Ectodermal cell (in vitro differentiated cells): ENCODE measurements around the gene SAFB2.

Source experiments
- H3K27ac ChIP-seq: 2 replicates; pipeline ENCODE4 v1.7.0; 2013; ENCODE audit warnings: mild to moderate bottlenecking, low read depth, low read length; ENCODE audit not compliant: insufficient read depth, poor library complexity, severe bottlenecking
- H3K27me3 ChIP-seq: 2 replicates; pipeline ENCODE4 v1.7.0; 2013; ENCODE audit warnings: mild to moderate bottlenecking, low read length; ENCODE audit not compliant: insufficient read depth, control insufficient read depth, poor library complexity, severe bottlenecking
- H3K36me3 ChIP-seq: one replicate; pipeline ENCODE4 v1.7.0; 2013; ENCODE audit warnings: low read length; ENCODE audit not compliant: control insufficient read depth, insufficient read depth
- H3K4me1 ChIP-seq: one replicate; pipeline ENCODE4 v1.7.0; 2013; ENCODE audit warnings: low read length; ENCODE audit not compliant: control insufficient read depth, insufficient read depth
- H3K4me3 ChIP-seq: 2 replicates; pipeline ENCODE4 v1.7.0; 2013; ENCODE audit warnings: low read depth, low read length, control low read depth; ENCODE audit not compliant: insufficient read depth
- H3K9me3 ChIP-seq: 2 replicates; pipeline ENCODE4 v1.7.0; 2013; ENCODE audit warnings: mild to moderate bottlenecking, low read length, moderate library complexity; ENCODE audit not compliant: control insufficient read depth
- WGBS, 2 experiments: methylation state at CpG; one replicate each; pipeline ENCODE4 v1.1.7; 2013; ENCODE audit warnings: missing lambda C conversion rate in 2 of 2; 5-methylcytosine and 5-hydroxymethylcytosine counted together

SAFB2 gene

GRCh38 chr19:5567970-5568407 is 54.6 kb downstream of the SAFB2 start:
- Histone ChIP-seq H3K9me3 (no peaks in the 10 kb centered on the region), H3K27me3 (peaks cover 28% of the 10 kb centered on the region), H3K4me1 (no peaks in the 10 kb centered on the region), H3K36me3 (no peaks in the 10 kb centered on the region), H3K4me3 (peak overlapping the region; percentile 35), H3K27ac (no peak overlapping the region)
- WGBS, 2 experiments, result 21 to 23% methylated on average over 40 of the region's 40 CpGs

- Histone ChIP-seq H3K4me3 (peak within 1 kb of the TSS; percentile 35), H3K9me3 (no peaks in the 10 kb centered on the region), H3K27me3 (peaks cover 28% of the 10 kb centered on the region), H3K27ac (no peak within 1 kb of the TSS), H3K36me3 (no peaks in the 10 kb centered on the region), H3K4me1 (no peaks in the 10 kb centered on the region)
- WGBS, 2 experiments, result 7 to 8% methylated on average over 63 of the region's 63 CpGs
These were observed 55.1 kb downstream of the SAFB2 start, which contains the start of gene TINCR for GRCh38 chr19:5567360-5567969. Gene TINCR (minus strand): TSS chr19:5567953.

DNA sequence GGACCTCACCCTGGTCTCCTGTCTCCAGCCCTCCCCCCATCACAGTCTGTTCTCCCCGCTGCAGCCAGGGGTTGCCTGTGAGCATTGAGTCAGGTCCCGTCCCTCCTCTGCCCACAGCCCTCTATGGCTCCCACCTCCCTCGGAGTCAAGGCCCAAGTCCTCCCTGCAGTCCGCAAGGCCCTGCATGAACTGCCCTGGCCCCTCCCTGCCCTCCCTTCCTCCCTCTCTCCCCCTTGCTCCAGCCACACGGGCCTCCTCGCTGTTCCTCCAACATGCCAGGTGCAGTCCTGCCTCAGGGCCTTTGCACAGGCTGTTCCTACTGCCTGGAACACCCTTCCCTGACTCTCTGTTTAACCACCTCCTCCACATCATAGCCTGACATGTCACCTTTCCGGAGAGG is 57.6 kb downstream of the SAFB2 start:
- 79% methylated on average over 7 of the region's 7 CpGs for WGBS, 2 experiments
- H3K27me3 ChIP-seq, result peaks cover 28% of the 10 kb centered on the region

DNA sequence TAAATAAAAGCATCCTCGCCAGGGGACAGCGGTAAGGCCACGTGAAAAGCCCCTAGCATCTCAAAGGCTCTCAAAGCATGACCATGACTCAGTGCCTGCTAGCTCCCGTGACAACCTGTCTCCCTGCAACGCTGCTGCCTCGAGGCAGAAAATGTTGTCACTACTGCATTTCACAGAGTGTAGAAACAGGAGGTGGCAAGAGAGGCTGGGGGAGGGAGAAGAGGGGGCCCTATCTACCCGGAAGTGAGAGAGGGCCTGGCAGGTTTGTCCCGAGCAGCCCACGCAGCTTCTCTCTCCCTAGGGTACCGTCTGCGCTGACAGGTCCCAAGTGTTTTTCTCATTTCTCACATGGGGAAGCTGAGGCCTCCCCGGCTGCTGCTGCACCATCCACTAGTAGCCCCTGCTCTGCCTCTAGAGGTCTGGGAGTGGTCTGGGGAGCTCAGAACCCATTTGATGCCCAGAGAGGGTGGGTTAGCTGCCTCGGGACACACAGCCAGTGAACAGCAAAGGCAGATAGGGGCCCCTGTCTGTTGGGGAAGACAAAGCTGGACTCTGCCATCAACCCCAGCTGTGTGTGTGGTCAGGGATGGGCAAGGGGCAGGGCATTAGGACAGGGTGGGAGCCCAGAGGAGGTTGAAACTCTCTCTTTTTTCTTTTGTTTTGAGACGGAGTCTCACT is 58.5 kb downstream of the SAFB2 start:
- peaks cover 28% of the 10 kb centered on the region for H3K27me3 ChIP-seq

More for the DNA sequence above, 57.6 kb downstream of the SAFB2 start:
- Histone ChIP-seq H3K4me1 (peaks cover 11% of the 10 kb centered on the region), H3K9me3 (no peaks in the 10 kb centered on the region), H3K36me3 (no peaks in the 10 kb centered on the region), H3K27ac (no peak overlapping the region), H3K4me3 (no peak overlapping the region)

GRCh38 chr19:5563008-5563431 is 59.6 kb downstream of the SAFB2 start:
- no peaks in the 10 kb centered on the region for H3K36me3 ChIP-seq
- peaks cover 15% of the 10 kb centered on the region for H3K4me1 ChIP-seq
- no peaks in the 10 kb centered on the region for H3K9me3 ChIP-seq
- peaks cover 23% of the 10 kb centered on the region for H3K27me3 ChIP-seq
- no peak overlapping the region for H3K4me3 ChIP-seq
- WGBS, 2 experiments, result 56 to 60% methylated on average over 8 of the region's 8 CpGs
- H3K27ac ChIP-seq, result no peak overlapping the region

More for the DNA sequence above, 58.5 kb downstream of the SAFB2 start:
- WGBS, 2 experiments, result 65 to 69% methylated on average over 14 of the region's 14 CpGs
- peaks cover 15% of the 10 kb centered on the region for H3K4me1 ChIP-seq
- no peak overlapping the region for H3K27ac ChIP-seq
- H3K36me3 ChIP-seq, result no peaks in the 10 kb centered on the region
- no peaks in the 10 kb centered on the region for H3K9me3 ChIP-seq
- no peak overlapping the region for H3K4me3 ChIP-seq

DNA sequence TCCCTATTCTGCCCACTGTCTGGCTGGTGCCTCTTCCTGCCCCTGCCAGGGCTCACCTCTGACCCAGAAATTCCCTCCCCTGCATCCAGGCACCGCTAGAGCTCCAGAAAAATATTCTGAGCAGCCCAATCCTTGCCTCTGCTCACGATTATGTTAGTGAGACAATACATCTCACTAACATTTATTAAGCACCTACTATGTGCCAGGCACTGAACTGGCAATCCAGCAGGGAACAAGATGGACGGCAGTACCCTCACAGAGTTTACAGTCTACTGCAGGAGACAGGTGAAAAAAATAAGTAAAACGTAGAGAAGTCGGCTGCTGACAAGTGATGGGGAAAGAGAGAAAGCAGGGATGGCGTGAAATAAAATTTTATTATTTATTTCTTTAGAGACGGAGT is 60.3 kb downstream of the SAFB2 start:
- Histone ChIP-seq H3K27me3 (peaks cover 15% of the 10 kb centered on the region), H3K27ac (no peak overlapping the region), H3K4me3 (no peak overlapping the region), H3K4me1 (peaks cover 15% of the 10 kb centered on the region), H3K36me3 (no peaks in the 10 kb centered on the region), H3K9me3 (no peaks in the 10 kb centered on the region)
- WGBS, 2 experiments, result 91 to 95% methylated on average over 7 of the region's 7 CpGs

DNA sequence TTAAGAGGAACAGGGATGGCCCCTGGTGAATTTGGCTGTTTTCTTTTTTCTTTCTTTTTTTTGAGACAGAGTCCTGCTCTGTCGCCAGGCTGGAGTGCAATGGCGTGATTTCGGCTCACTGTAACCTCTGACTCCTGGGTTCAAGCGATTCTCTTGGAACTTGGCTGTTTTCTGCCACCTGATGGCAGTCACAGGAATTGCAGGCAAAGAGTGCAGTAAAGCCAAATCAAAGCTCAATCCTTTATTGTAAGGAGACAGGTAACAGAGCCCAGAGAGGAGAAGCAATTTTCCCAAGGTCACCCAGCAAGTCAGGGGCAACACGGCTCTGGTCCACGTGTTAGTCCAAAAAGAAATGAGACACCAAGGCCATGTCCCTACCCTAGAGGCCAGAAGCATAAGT is 61.0 kb downstream of the SAFB2 start:
- H3K4me3 ChIP-seq, result no peak overlapping the region
- H3K27me3 ChIP-seq, result peaks cover 8% of the 10 kb centered on the region
- H3K27ac ChIP-seq, result no peak overlapping the region
- WGBS, 2 experiments, result 85 to 90% methylated on average over 6 of the region's 6 CpGs
- no peaks in the 10 kb centered on the region for H3K9me3 ChIP-seq
- H3K36me3 ChIP-seq, result no peaks in the 10 kb centered on the region
- H3K4me1 ChIP-seq, result peaks cover 15% of the 10 kb centered on the region

DNA sequence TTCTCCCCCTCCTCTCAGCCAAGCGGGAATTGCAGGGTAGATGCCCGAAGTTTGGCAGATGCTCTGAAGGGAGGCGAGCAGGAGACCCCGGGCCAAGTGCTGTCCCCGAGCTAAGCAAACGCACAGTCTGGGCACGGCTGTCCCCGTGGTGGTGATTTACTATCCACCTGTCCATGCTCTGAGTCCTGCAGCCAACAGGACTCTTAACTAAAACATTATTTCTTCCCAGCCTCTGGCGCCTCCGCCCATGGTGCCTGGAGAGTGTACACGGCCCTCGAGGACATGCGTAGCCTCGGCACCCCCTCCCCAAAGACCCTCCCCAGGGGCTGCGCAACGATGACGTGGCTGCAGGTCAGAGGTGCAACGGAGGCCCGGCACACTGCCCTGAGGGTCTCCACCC is 62.4 kb downstream of the SAFB2 start:
- WGBS, 2 experiments, result 80 to 81% methylated on average over 19 of the region's 19 CpGs
- H3K4me1 ChIP-seq, result peaks cover 15% of the 10 kb centered on the region
- H3K27me3 ChIP-seq, result no peaks in the 10 kb centered on the region
- H3K4me3 ChIP-seq, result no peak overlapping the region
- H3K36me3 ChIP-seq, result no peaks in the 10 kb centered on the region
- H3K27ac ChIP-seq, result no peak overlapping the region
- H3K9me3 ChIP-seq, result no peaks in the 10 kb centered on the region

- no peak overlapping the region for H3K27ac ChIP-seq
- H3K27me3 ChIP-seq, result no peaks in the 10 kb centered on the region
- WGBS, 2 experiments, result 69 to 79% methylated on average over 3 of the region's 3 CpGs
These were observed 62.8 kb downstream of the SAFB2 start for GRCh38 chr19:5559804-5560133.

GRCh38 chr19:5558101-5558621 is 64.4 kb downstream of the SAFB2 start:
- WGBS, 2 experiments, result 81 to 83% methylated on average over 2 of the region's 2 CpGs
- H3K4me3 ChIP-seq, result no peak overlapping the region
- no peak overlapping the region for H3K27ac ChIP-seq
- H3K9me3 ChIP-seq, result no peaks in the 10 kb centered on the region
- peaks cover 15% of the 10 kb centered on the region for H3K4me1 ChIP-seq
- no peaks in the 10 kb centered on the region for H3K36me3 ChIP-seq
- H3K27me3 ChIP-seq, result no peaks in the 10 kb centered on the region

More at GRCh38 chr19:5559804-5560133, 62.8 kb downstream of the SAFB2 start:
- no peaks in the 10 kb centered on the region for H3K9me3 ChIP-seq
- H3K36me3 ChIP-seq, result no peaks in the 10 kb centered on the region
- H3K4me3 ChIP-seq, result no peak overlapping the region
- peaks cover 15% of the 10 kb centered on the region for H3K4me1 ChIP-seq
